KMS-11 (cell line): Measurements from ENCODE around the gene DPEP2NB.

Source experiments
- H2AFZ ChIP-seq: fragments of 200-600 bp; sonication (generic); 2 replicates; pipeline ENCODE4 v1.6.1; 2016; ENCODE audit warnings: antibody characterized with exemption, mixed run types, low read depth
- H3K27ac ChIP-seq: fragments of 200-600 bp; sonication (generic); 2 replicates; pipeline ENCODE4 v1.6.1; 2016; ENCODE audit warnings: mild to moderate bottlenecking, mixed run types
- H3K27me3 ChIP-seq: fragments of 200-600 bp; sonication (generic); 2 replicates; pipeline ENCODE4 v1.6.1; 2017; ENCODE audit warnings: mild to moderate bottlenecking, low read depth, mixed run types, moderate library complexity; ENCODE audit not compliant: insufficient read depth
- H3K36me3 ChIP-seq: fragments of 200-600 bp; sonication (generic); 2 replicates; pipeline ENCODE4 v1.6.1; 2017; ENCODE audit warnings: mild to moderate bottlenecking, mixed run types; ENCODE audit not compliant: insufficient read depth
- H3K4me1 ChIP-seq: fragments of 200-600 bp; sonication (generic); 2 replicates; pipeline ENCODE4 v1.6.1; 2016; ENCODE audit warnings: mild to moderate bottlenecking, low read depth, mixed run types; ENCODE audit not compliant: poor library complexity, severe bottlenecking
- H3K4me2 ChIP-seq: fragments of 200-600 bp; sonication (generic); 2 replicates; pipeline ENCODE4 v1.7.0; 2016; ENCODE audit warnings: mild to moderate bottlenecking, mixed run types
- H3K4me3 ChIP-seq: fragments of 200-600 bp; sonication (generic); IDR thresholded peaks from 2 replicates; pipeline ENCODE4 v1.6.1; 2017; ENCODE audit warnings: low read depth, low read length, mixed read lengths; ENCODE audit not compliant: insufficient read depth
- H3K79me2 ChIP-seq: fragments of 200-600 bp; sonication (generic); 2 replicates; pipeline ENCODE4 v1.6.1; 2016; ENCODE audit warnings: low read depth, mixed run types; ENCODE audit not compliant: insufficient read depth
- H3K9ac ChIP-seq: fragments of 200-600 bp; sonication (generic); 2 replicates; pipeline ENCODE4 v1.6.1; 2016; ENCODE audit warnings: mild to moderate bottlenecking, mixed run types
- H4K20me1 ChIP-seq: fragments of 200-600 bp; sonication (generic); 2 replicates; pipeline ENCODE4 v1.6.1; 2016; ENCODE audit warnings: mild to moderate bottlenecking, mixed run types; ENCODE audit not compliant: insufficient read depth
- CTCF ChIP-seq: fragments of 200-600 bp; sonication (generic); conservative IDR thresholded peaks from 2 replicates; pipeline ENCODE4 v1.6.1; 2017; ENCODE audit warnings: low read depth, mild to moderate bottlenecking, antibody characterized with exemption, low read length, moderate library complexity, mixed read lengths

DPEP2NB gene

GRCh38 chr16:67966549-67967182, 49.0 kb downstream of the DPEP2NB start:
- peak overlapping the region; percentile 79; the same call in 1 of the 2 replicates for H3K4me2 ChIP-seq
- no peak overlapping the region for H3K9ac ChIP-seq
- no peak overlapping the region for H2AFZ ChIP-seq
- no peaks in the 10 kb centered on the region for H4K20me1 ChIP-seq
- no peak overlapping the region for H3K27ac ChIP-seq
- peaks cover 50% of the 10 kb centered on the region for H3K4me1 ChIP-seq
- no peak overlapping the region for H3K4me3 ChIP-seq
- H3K79me2 ChIP-seq = no peaks in the 10 kb centered on the region
- no peaks in the 10 kb centered on the region for H3K27me3 ChIP-seq
- no peaks in the 10 kb centered on the region for H3K36me3 ChIP-seq
- TF ChIP-seq CTCF = no peak

DNA sequence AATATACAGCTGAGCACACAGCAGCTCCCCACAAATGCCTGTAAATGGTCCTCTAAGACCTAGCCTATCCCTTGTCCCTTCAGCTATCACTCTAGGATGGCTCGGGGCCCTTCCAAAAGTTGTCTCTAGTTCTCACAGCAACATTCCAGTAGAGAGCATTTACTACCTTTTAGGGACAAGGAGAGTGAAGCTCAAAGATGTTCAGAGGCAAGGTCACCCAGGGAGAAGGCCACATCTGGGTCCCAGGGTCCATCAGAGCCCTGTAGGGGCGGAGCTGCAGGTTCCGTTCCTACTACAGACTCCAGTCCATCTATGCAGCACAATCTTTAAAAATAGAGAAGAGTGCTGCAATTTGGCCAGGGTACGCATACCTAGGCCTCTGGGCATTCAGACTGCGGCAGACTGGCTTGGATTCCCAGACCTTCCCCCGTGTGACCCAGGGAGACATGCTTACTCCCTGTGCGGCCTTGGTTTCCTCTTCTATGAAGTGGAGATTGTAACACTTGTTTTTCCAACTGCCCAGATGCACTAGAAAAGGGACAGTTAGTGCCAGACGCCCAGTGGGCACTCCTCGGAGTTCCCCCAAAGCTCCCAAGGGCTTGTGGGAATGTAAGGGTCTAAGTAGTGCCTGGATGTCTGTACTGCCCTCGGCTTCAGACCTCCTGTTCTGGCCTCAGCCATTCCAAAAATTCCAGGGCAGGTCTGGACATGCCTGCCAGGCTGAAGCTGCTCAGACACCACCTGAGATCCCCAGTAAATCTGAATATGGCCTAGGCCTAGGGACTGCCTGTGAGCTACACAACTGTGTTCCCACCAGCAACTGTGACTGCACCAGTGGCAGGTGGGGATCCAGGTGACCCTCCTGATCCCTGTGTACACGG, 49.8 kb downstream of the DPEP2NB start:
- H3K4me3 ChIP-seq = no peak overlapping the region
- H4K20me1 ChIP-seq = no peaks in the 10 kb centered on the region
- no peaks in the 10 kb centered on the region for H3K79me2 ChIP-seq
- TF ChIP-seq CTCF = no peak
- H3K4me2 ChIP-seq = peak overlapping the region; percentile 8; the same call in 1 of the 2 replicates
- no peak overlapping the region for H2AFZ ChIP-seq
- peaks cover 50% of the 10 kb centered on the region for H3K4me1 ChIP-seq
- H3K36me3 ChIP-seq = no peaks in the 10 kb centered on the region
- no peak overlapping the region for H3K9ac ChIP-seq
- no peaks in the 10 kb centered on the region for H3K27me3 ChIP-seq
- H3K27ac ChIP-seq = no peak overlapping the region

- Histone ChIP-seq H3K36me3 (no peaks in the 10 kb centered on the region), H3K27me3 (no peaks in the 10 kb centered on the region), H3K27ac (peak overlapping the region; percentile 31; the same call in 1 of the 2 replicates), H3K9ac (no peak overlapping the region), H3K4me3 (no peak overlapping the region), H2AFZ (no peak overlapping the region), H3K4me1 (peaks cover 50% of the 10 kb centered on the region), H3K79me2 (no peaks in the 10 kb centered on the region), H4K20me1 (no peaks in the 10 kb centered on the region), H3K4me2 (peak overlapping the region; percentile 31)
- TF ChIP-seq CTCF = no peak
Observed at GRCh38 chr16:67964477-67965131, 51.1 kb downstream of the DPEP2NB start.

GRCh38 chr16:67963662-67964321, 51.9 kb downstream of the DPEP2NB start:
- Histone ChIP-seq H3K27ac (peak overlapping the region; percentile 11; the same call in 1 of the 2 replicates), H3K79me2 (no peaks in the 10 kb centered on the region), H4K20me1 (no peaks in the 10 kb centered on the region)

More at GRCh38 chr16:67963662-67964321, 51.9 kb downstream of the DPEP2NB start:
- Histone ChIP-seq H3K4me1 (peaks cover 50% of the 10 kb centered on the region), H3K36me3 (no peaks in the 10 kb centered on the region), H3K27me3 (no peaks in the 10 kb centered on the region), H2AFZ (no peak overlapping the region), H3K4me2 (peak overlapping the region; percentile 31; the same call in 1 of the 2 replicates), H3K4me3 (no peak overlapping the region), H3K9ac (no peak overlapping the region)
- no peak for TF ChIP-seq CTCF
